K562 (cell line): ENCODE data around the gene TENM4. TPM values are rescaled to one million over a fixed set of nuclear protein-coding genes. Genes with fewer than 3 reads are reported as not detected.

ENCODE experiments used
- ASH1L ChIP-seq: fragments of 450-650 bp; IDR thresholded peaks from 2 replicates; pipeline ENCODE4 v1.6.1; 2018; ENCODE audit warnings: borderline replicate concordance, mild to moderate bottlenecking, low read depth; ENCODE audit not compliant: partially characterized antibody
- CTCF ChIP-seq, 3 experiments: IDR thresholded peaks in 2 of 3; conservative IDR thresholded peaks in 1 of 3; 2 replicates each; pipeline ENCODE4 v1.5.1; 2011 to 2012; ENCODE audit warnings: low read length in 3 of 3, mild to moderate bottlenecking in 3 of 3, control low read depth in 2 of 3, improper control_type of control experiment in 1 of 3, inconsistent platforms in 1 of 3, low read depth in 1 of 3, mixed read lengths in 1 of 3, moderate library complexity in 1 of 3; ENCODE audit not compliant: insufficient read depth in 2 of 3
- FUS ChIP-seq: fragments of 200-400 bp; formaldehyde crosslinking; optimal IDR thresholded peaks from 2 replicates; pipeline ENCODE3; 2017; ENCODE audit warnings: low read depth, low read length
- IRF1 ChIP-seq: sonication (generic); formaldehyde crosslinking; IDR thresholded peaks from 2 replicates; pipeline ENCODE4 v1.8.0; 2022; ENCODE audit warnings: missing genetic modification reagents, mild to moderate bottlenecking, borderline replicate concordance
- PURB ChIP-seq: sonication (generic); formaldehyde crosslinking; IDR thresholded peaks from 2 replicates; pipeline ENCODE4 v1.9.0; 2021; ENCODE audit warnings: low read depth, mild to moderate bottlenecking, missing genetic modification reagents
- RB1 ChIP-seq: fragments of 450-650 bp; IDR thresholded peaks from 2 replicates; pipeline ENCODE4 v1.6.1; 2017; ENCODE audit warnings: low read depth, mild to moderate bottlenecking
- SMC3 ChIP-seq: conservative IDR thresholded peaks from 2 replicates; pipeline ENCODE4 v1.6.1; 2011; ENCODE audit warnings: low read depth, low read length, improper control_type of control experiment; ENCODE audit not compliant: insufficient read depth
- TSHZ1 ChIP-seq: fragments of 250-450 bp; sonication (Bioruptor Pico); IDR thresholded peaks from 2 replicates; pipeline ENCODE4 v1.4.0; 2020; ENCODE audit warnings: mild to moderate bottlenecking, moderate library complexity
- ZFP91 ChIP-seq: sonication (generic); formaldehyde crosslinking; IDR thresholded peaks from 2 replicates; pipeline ENCODE4 v1.8.0; 2022; ENCODE audit warnings: mild to moderate bottlenecking, missing genetic modification reagents
- polyA plus RNA-seq, 8 experiments: library from polyadenylated mRNA; depleted of rRNA in 4 of 8; stranded (reverse) in 5 of 8; unstranded in 3 of 8; fragments of >200 nt; fragmentation: Nextera tagmentation in 2 of 8; fragmentation: Illumina TruSeq in 1 of 8; extraction: Ambion mirVana in 2 of 8; extraction: Trizol in 1 of 8; gene quantifications; 2 replicates each; pipeline versions ENCODE4 v1.2.1 to v1.2.3, GENCODE V29; 2011 to 2014; ENCODE audit warnings: inconsistent platforms in 1 of 8, missing spikeins in 1 of 8
- total RNA-seq, 7 experiments: library from RNA; depleted of rRNA in 6 of 7; stranded (reverse); fragments of >200 nt in 6 of 7; fragmentation: Illumina TruSeq in 2 of 7; extraction: Trizol in 2 of 7; gene quantifications; 2 replicates each; pipeline versions ENCODE4 v1.2.1 to v1.2.3, GENCODE V29; 2011 to 2021; ENCODE audit warnings: low replicate concordance in 1 of 7

Gene TENM4
- total and polyA plus RNA-seq, 9 of the 15 experiments (the other 6 are each of a cell fraction or from before 2014, with no cell fraction given) = 0.16 TPM; not detected in 8

- TF ChIP-seq PURB (CRISPR knock-in tag) (no peak), RB1 (0 out of 2 replicates have a peak, but pooled peaks have one; percentile 14), IRF1 (CRISPR knock-in tag) (no peak), ZFP91 (CRISPR knock-in tag) (no peak), CTCF (IDR thresholded peaks at IDR 0.05 in 2 of 3, conservative IDR thresholded peaks at IDR 0.05 in 1 of 3; ENCODE audit: insufficient read depth in 2 of 3, low read depth in 1 of 3, low read length in 3 of 3) (peak; percentile 76 to 85 (median 79)), FUS (no peak), ASH1L (no peak), TSHZ1 (no peak), SMC3 (peak; percentile 62)
These were observed 642.2 kb downstream of the TENM4 start (continued) for GRCh38 chr11:78798663-78799062.
